ENCODE measurements around the gene SEC16B.
"Not testable (repeated sequence)": the region's sequence is repeated elsewhere in the genome, so short reads cannot be mapped to it uniquely, and the experiment has no call there.

The SEC16B gene

DNA sequence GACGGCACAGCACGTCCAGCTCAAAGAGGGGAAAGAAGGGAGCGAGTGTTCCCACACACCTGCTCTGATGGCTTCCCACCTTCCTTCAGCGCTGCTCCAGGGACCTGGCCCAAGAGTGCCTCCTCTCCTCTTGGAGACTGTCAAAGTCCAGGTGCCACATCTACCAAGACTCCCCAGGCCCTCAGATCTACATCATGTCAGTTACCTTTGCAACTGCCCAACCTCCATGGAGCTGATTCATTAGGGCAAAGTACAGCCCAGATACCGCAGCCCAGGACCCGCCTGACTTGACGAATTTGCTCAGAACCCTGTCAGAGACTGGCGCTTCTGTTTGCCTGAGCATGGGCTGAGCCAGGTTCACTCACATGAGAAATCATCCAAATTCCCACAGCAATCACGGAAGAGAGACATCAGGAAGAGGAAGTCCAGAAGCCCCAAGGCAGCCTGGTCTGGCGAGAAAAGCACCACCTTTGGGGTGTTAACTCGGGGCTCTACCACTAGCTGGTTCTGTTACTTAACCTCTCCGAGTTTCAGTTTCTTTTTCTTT is at the start of gene SEC16B:
SEC16B (minus strand) TSS at position 234 of the 547 bp plus-strand sequence. CDS start 2,077 bp downstream, outside the sequence.
- DNase-seq (ENCODE audit: low read depth) = no peak

- DNase-seq (ENCODE audit: low read depth) = no peak
Measured at GRCh38 chr1:178019622-178020021, 49.8 kb upstream of the SEC16B start.

- DNase-seq (ENCODE audit: low read depth) = no peak
Measured at GRCh38 chr1:178019208-178019607, 49.4 kb upstream of the SEC16B start.

DNA sequence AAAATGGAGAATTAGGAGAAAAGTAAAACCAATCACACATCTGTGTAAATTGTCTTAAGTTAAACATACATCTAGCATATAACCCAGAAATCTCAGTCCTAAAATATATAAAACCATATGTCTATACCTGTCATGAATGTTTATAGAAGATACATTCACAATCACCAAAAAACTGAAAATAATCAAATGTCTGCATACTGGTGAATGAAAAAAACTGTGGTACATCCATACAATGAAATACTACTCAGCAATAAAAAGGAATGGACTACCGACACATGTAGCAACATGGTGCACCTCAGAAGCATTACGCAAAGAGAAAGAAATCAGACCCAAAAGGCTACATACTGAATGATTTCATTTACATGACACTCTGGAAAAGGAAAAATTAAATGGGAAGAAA is 47.7 kb upstream of the SEC16B start:
- no peak for DNase-seq (ENCODE audit: low read depth)

DNA sequence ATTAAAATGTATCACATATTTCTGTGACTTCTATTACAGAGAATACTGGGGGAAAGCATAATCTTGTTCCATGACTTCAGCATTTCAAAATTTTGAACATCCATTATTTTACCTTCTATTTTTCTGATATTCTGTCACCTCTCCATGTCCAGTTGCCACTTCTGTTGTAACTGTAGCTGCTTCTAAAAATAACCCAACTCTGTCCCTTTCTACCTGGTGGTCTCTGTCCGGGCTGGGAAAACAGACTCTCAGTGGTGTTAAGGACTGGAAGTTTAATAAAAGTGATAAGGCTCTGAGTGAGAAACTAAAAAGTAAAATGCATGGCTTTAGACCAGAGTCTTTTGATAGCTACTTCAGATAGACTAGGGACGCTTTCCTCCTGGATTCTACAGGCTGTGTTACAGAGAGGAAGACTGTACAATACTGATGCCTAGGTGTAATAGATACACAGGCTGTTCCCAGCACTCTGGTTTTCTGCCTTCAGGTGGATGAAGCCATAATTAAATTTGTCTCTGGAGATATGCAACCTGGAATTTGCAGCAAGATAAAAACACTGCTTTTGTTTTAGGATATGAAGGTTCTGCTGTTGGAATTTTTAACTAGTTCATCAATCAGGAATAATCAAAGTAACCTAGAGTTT is 42.1 kb upstream of the SEC16B start:
- no peak for DNase-seq (ENCODE audit: low read depth)

DNA sequence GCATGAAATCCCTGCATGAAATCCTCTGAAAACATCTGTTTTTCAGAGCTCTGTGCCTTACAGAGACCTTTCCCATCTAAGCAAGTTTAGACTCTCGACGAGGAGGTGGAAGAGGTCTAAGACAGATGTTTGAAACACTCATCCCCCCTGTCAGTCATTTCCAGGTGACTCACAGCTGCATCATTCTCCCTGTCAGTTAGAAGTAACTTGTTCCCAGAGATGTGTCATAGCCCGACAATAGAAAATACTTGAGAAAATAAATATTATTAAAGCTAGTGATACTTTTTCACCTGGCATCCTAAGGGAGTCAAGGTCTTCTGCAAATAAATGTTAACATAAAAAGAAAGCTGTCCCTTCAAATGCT is 41.6 kb upstream of the SEC16B start:
- DNase-seq (ENCODE audit: low read depth) = no peak

GRCh38 chr1:178010674-178011464 is 41.0 kb upstream of the SEC16B start:
- DNase-seq (ENCODE audit: low read depth) = no peak

DNA sequence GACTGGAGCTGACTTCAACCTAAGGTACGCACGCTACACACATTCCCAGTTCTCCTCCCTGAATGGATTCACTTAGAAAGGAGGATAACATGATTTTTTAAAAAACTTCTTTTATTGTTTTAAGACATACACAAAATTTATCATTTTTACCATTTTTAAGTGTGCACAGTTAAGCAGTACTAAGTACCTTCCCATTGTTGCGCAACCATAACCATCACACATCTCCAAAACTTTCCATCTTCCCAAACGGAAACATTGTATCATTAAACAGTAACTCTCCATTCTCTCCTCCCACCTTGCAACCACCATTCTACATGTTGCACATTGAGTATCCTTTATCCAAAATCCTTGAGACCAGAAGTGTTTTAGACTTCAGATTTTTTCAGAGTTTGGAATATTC is 36.2 kb upstream of the SEC16B start:
- DNase-seq (ENCODE audit: low read depth) = no peak

GRCh38 chr1:178005450-178005849 is 35.6 kb upstream of the SEC16B start:
- DNase-seq (ENCODE audit: low read depth) = no peak

DNA sequence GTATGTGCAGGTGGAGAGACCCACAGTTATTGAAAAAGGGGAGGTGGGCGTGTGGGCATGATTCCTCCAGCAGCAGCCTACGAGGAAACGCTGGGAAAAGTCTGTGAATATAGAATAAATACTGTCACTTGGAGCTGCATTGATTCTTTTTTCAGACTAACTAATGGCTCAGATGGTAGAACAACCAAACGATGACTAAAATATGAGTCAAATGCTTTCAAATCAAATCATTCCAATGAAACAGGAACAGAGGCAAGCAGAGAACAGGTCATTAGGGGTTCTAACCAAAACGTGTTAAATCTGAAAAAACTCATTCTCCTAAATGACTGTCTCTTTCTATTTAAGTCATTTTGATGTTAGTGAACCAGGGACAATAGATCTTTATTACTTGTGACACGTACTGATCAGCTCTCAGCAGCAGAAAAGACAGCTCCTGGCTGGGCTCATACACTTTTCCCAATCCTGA is 35.1 kb upstream of the SEC16B start:
- DNase-seq (ENCODE audit: low read depth) = no peak

- DNase-seq (ENCODE audit: low read depth) = no peak
Measured at GRCh38 chr1:177998696-177999631, 29.1 kb upstream of the SEC16B start.

GRCh38 chr1:177996957-177997356 is 27.1 kb upstream of the SEC16B start:
- no peak for DNase-seq (ENCODE audit: low read depth)

DNA sequence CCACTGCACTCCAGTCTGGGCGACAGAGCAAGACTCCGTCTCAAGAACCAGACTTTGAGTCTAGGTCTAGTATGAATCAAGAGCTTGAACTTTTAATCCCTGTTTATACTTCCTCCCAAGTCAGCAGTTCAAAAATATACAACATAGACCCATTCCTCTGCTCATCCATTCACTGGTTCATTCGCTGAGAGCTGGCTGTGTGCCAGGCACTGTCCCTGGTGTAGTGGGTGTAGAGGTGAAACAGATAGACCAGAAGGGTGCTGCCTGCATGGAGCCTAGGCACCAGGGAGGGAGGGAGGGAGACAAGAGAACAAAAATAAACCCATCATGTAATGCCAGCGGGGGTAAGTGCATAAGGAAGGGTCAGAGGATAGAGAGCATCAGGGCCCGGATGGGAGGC is 25.5 kb upstream of the SEC16B start:
- DNase-seq (ENCODE audit: low read depth) = no peak

GRCh38 chr1:177986281-177986680 is 16.4 kb upstream of the SEC16B start:
- not testable (repeated sequence) for DNase-seq (ENCODE audit: low read depth)

- DNase-seq (ENCODE audit: low read depth) = no peak
Measured at GRCh38 chr1:177984761-177985160, 14.9 kb upstream of the SEC16B start.

DNA sequence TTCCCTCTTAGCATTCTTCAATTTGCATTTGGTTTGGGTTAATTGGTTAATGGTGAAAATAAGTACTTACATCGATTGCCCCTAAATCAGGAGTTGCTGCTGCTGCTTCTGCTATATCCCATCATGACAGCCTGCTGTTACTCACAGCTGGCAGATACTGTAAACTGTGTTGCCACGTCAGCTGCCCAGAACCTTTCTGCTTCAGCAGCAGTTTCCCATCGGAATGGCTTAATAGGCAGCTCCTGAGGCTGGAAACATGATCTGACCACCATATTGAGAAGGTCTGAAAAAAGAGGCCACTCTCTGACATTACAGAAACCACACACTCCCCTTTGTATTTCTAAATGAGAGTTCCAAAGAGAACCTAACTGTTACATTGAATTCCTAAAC is 14.3 kb upstream of the SEC16B start:
- no peak for DNase-seq (ENCODE audit: low read depth)

DNA sequence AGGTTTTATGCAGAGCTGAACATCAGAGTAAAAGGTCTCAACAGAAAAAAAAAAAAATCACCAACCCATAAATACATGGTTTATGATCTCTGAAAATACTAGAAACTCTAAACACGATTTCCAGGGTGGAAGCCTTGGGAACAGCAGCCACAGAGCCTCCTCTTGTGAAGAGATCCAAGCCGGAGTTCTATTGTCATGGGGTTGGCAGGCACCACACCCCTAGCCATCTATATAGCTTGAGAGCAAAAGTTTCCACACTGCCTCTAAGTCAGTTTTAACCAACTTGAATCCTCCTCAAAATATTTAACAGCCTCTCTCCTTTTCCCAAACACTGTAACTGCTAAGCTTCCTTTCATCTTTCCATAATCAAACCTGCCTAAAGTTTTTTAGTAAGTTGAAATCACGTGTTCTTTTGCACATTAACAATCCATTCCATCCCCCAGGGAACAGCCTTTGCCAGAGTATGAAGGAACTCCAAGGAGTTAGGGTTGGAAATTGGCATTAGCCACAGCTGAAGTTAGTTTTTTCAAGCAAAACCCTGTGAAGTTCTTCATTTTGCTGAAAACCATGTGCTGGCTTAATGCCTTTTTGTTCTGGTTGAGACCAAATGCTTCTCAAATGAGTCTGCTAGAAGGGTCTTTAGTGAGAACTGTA is 13.8 kb upstream of the SEC16B start:
- DNase-seq (ENCODE audit: low read depth) = no peak

GRCh38 chr1:177983077-177983476 is 13.2 kb upstream of the SEC16B start:
- no peak for DNase-seq (ENCODE audit: low read depth)

GRCh38 chr1:177981200-177981599 is 11.3 kb upstream of the SEC16B start:
- no peak for DNase-seq (ENCODE audit: low read depth)

DNA sequence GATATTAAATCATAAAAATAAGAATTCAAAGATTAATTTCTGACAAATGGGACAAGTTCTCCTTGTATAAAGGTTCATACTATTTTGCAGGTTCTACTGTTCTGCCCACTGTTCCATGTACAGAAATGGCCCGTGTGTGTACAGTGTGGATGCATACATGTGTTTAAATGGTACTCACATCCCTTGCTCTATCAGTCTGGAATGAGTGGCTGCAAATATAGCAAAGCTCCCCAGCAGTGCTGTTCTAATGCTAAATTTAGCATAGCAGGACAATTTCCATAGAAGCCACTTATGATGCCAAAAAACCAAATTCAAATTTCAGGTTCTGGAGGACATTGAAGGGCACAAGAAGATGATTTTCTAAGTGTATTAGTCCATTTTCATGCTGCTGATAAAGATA is 9.4 kb upstream of the SEC16B start:
- no peak for DNase-seq (ENCODE audit: low read depth)

GRCh38 chr1:177978530-177978929 is 8.7 kb upstream of the SEC16B start:
- no peak for DNase-seq (ENCODE audit: low read depth)

DNA sequence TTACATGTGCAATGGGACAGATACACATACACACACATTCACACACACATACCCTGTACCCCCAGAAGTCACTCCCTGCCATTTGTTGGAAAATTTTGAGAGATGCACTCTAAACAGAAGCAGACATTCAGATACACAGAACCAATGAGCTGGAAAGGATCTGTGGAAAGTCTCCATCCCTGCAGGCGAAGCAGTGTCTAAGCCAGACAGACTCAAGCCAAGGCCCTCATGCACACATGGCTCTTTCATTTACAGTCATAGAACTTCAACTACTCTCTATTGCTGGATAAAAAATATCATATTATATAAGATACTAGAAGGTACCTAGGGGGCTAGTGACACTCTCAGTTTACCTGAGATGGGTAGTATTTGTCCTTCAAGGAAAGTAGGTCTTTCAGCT is 7.3 kb upstream of the SEC16B start:
- DNase-seq (ENCODE audit: low read depth) = no peak
